ENCODE measurements around the gene ATF7.

ATF7 gene

DNA sequence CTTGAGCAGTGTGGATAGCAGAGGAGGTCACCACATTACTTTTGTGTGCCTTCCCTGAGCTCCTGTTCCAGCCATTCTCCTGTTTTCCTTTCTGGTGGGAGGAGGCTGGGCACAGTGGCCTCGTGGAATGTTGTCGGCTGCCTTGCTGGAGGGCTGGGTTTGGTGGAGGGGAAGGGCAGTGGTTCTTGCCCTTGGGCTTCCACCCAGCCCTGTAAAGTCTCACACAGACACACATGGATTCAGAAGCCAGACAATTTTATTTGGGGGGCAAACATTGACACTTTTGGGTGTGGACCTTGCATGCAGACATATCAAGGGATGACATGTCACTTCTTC is 119.8 kb downstream of the ATF7 start:
- peaks cover 42% of the 10 kb centered on the region for H3K36me3 ChIP-seq (ENCODE audit: insufficient read depth, low read length)
- TF ChIP-seq FOXP2 (optimal IDR thresholded peaks at IDR 0.05; ENCODE audit: control extremely low read depth, extremely low read length, insufficient read depth), result no peak
- TF ChIP-seq EZH2 (IDR thresholded peaks at IDR 0.05), result no peak
- 0 out of 2 replicates have a peak, but pooled peaks have one; percentile 7 for TF ChIP-seq POLR2AphosphoS5 (IDR thresholded peaks at IDR 0.05; ENCODE audit: borderline replicate concordance, low read depth, low read length)

GRCh38 chr12:53505555-53506449 is 120.4 kb downstream of the ATF7 start:
- Histone ChIP-seq H3K36me3 (ENCODE audit: insufficient read depth, low read length) (peaks cover 42% of the 10 kb centered on the region), H3K4me3 (no peak overlapping the region), H3K9me3 (ENCODE audit: low read depth, low read length) (no peaks in the 10 kb centered on the region), H3K27ac (peak overlapping the region; percentile 46; the same call in 1 of the 2 replicates), H3K9ac (ENCODE audit: insufficient read length) (no peak overlapping the region)
- TF ChIP-seq FOXP2 (optimal IDR thresholded peaks at IDR 0.05; ENCODE audit: control extremely low read depth, extremely low read length, insufficient read depth), result no peak
- no peak for TF ChIP-seq POLR2AphosphoS5 (IDR thresholded peaks at IDR 0.05; ENCODE audit: borderline replicate concordance, low read depth, low read length)
- no peak for DNase-seq (ENCODE audit: low read depth, low spot score)

More for the DNA sequence above, 119.8 kb downstream of the ATF7 start:
- H3K9me3 ChIP-seq (ENCODE audit: low read depth, low read length), result no peaks in the 10 kb centered on the region
- no peak overlapping the region for H3K4me3 ChIP-seq
- H3K27ac ChIP-seq, result 0 out of 2 replicates have a peak overlapping the region, but pooled peaks have one; percentile 46
- no peak overlapping the region for H3K9ac ChIP-seq (ENCODE audit: insufficient read length)
- DNase-seq (ENCODE audit: low read depth, low spot score), result no peak

DNA sequence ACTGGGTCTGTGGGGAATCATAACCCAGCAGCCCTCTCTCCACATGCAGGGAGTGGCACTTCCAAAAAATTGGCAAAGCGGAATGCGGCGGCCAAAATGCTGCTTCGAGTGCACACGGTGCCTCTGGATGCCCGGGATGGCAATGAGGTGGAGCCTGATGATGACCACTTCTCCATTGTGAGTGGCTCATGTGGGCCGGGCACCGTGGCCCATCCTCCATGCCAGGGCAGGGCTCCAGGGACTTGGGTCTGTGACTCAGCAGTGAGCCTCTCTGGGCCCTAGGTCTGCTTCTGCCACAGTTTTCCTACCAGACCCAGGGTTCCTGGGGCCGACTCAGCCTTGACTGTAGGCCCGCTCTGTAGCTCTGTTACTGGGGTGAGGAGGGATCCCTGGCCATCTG is 121.1 kb downstream of the ATF7 start:
- H3K36me3 ChIP-seq (ENCODE audit: insufficient read depth, low read length), result peaks cover 42% of the 10 kb centered on the region
- H3K4me3 ChIP-seq, result no peak overlapping the region
- peak overlapping the region; percentile 35; the same call in 1 of the 2 replicates for H3K27ac ChIP-seq
- TF ChIP-seq POLR2AphosphoS5 (IDR thresholded peaks at IDR 0.05; ENCODE audit: borderline replicate concordance, low read depth, low read length) (0 out of 2 replicates have a peak, but pooled peaks have one; percentile 16), EZH2 (IDR thresholded peaks at IDR 0.05) (no peak)
- no peak overlapping the region for H3K9ac ChIP-seq (ENCODE audit: insufficient read length)
- no peak for DNase-seq (ENCODE audit: low read depth, low spot score)
- no peaks in the 10 kb centered on the region for H3K9me3 ChIP-seq (ENCODE audit: low read depth, low read length)

DNA sequence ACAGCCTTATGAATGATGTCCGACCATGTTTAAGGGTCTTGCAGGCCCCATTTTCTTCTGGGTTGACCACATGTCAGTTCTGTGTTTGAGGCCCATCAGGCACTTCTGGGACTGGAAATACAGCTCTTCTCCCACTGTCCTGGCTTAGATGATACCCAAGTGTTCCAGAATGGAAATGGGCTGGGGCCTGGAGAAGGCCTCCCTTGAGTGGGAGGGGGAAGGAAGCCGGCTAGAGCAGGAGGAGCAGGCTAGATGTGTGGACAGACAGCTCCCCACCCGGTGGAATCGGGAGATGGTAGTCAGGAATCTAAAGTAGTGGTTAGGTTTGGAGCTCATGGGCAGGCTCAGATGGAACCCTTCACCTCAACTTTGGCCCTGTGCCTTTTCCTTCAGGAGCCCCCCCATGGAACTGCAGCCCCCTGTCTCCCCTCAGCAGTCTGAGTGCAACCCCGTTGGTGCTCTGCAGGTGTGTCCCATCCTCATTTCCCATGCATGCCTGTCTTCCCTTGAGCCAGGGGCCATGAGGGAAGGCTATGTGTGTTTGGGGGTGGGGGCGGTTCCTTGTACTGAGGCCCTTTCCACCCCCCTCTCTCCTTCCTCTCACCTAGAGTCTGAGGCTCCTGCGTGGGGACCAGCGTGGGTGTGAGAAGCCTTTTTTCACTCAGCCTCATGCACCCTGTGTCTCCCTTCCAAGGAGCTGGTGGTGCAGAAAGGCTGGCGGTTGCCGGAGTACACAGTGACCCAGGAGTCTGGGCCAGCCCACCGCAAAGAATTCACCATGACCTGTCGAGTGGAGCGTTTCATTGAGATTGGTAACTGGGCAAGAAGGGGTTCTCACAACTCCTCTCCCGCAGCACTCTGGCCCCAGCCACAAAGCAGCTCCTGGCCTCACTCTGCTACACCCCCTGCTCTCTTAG is 121.9 kb downstream of the ATF7 start:
- H3K4me3 ChIP-seq, result no peak overlapping the region
- TF ChIP-seq FOXP2 (optimal IDR thresholded peaks at IDR 0.05; ENCODE audit: control extremely low read depth, extremely low read length, insufficient read depth), result no peak
- no peak for TF ChIP-seq EZH2 (IDR thresholded peaks at IDR 0.05)
- TF ChIP-seq POLR2AphosphoS5 (IDR thresholded peaks at IDR 0.05; ENCODE audit: borderline replicate concordance, low read depth, low read length), result no peak
- H3K27ac ChIP-seq, result peak overlapping the region; percentile 99; the same call in 1 of the 2 replicates
- no peak for DNase-seq (ENCODE audit: low read depth, low spot score)
- peaks cover 42% of the 10 kb centered on the region for H3K36me3 ChIP-seq (ENCODE audit: insufficient read depth, low read length)
- no peak overlapping the region for H3K9ac ChIP-seq (ENCODE audit: insufficient read length)
- H3K9me3 ChIP-seq (ENCODE audit: low read depth, low read length), result no peaks in the 10 kb centered on the region

GRCh38 chr12:53502983-53503728 is 123.0 kb downstream of the ATF7 start:
- DNase-seq (ENCODE audit: low read depth, low spot score), result no peak
- Histone ChIP-seq H3K27ac (peak overlapping the region; percentile 99), H3K36me3 (ENCODE audit: insufficient read depth, low read length) (peaks cover 42% of the 10 kb centered on the region), H3K4me3 (peak overlapping the region; percentile 99), H3K9me3 (ENCODE audit: low read depth, low read length) (no peaks in the 10 kb centered on the region), H3K9ac (ENCODE audit: insufficient read length) (peak overlapping the region; percentile 99)
- TF ChIP-seq FOXP2 (optimal IDR thresholded peaks at IDR 0.05; ENCODE audit: control extremely low read depth, extremely low read length, insufficient read depth), result no peak
- TF ChIP-seq EZH2 (IDR thresholded peaks at IDR 0.05), result no peak
- TF ChIP-seq POLR2AphosphoS5 (IDR thresholded peaks at IDR 0.05; ENCODE audit: borderline replicate concordance, low read depth, low read length), result no peak

GRCh38 chr12:53502331-53502730 is 123.9 kb downstream of the ATF7 start:
- Histone ChIP-seq H3K9me3 (ENCODE audit: low read depth, low read length) (no peaks in the 10 kb centered on the region), H3K36me3 (ENCODE audit: insufficient read depth, low read length) (peaks cover 42% of the 10 kb centered on the region), H3K4me3 (peak overlapping the region; percentile 99), H3K9ac (ENCODE audit: insufficient read length) (peak overlapping the region; percentile 99), H3K27ac (peak overlapping the region; percentile 99)
- no peak for TF ChIP-seq FOXP2 (optimal IDR thresholded peaks at IDR 0.05; ENCODE audit: control extremely low read depth, extremely low read length, insufficient read depth)
- TF ChIP-seq POLR2AphosphoS5 (IDR thresholded peaks at IDR 0.05; ENCODE audit: borderline replicate concordance, low read depth, low read length), result no peak
- TF ChIP-seq EZH2 (IDR thresholded peaks at IDR 0.05), result no peak
- DNase-seq (ENCODE audit: low read depth, low spot score), result no peak

DNA sequence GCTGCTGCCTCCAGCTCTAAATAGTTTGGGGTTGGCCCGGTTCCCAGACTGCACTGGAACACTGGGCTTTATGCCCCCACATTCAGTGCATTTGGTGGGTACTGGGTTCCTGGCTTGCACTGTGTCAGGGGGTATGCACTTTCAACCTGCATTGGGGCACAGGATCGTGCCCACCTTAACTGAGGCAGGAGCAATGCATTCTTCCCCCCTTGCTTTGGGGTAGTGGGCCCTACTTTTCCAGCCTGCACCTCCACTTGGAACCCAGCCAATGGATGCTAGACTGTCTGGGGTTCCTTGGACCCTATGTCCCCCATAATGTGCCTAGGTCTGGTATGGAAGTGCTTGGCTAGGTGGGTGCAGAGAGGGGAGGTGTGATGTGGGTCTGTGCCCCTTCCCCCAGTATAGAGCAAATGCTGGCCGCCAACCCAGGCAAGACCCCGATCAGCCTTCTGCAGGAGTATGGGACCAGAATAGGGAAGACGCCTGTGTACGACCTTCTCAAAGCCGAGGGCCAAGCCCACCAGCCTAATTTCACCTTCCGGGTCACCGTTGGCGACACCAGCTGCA is 124.5 kb downstream of the ATF7 start:
- H3K27ac ChIP-seq, result peak overlapping the region; percentile 99

More for the DNA sequence above, 124.5 kb downstream of the ATF7 start:
- TF ChIP-seq POLR2AphosphoS5 (IDR thresholded peaks at IDR 0.05; ENCODE audit: borderline replicate concordance, low read depth, low read length) (peak; percentile 38), FOXP2 (optimal IDR thresholded peaks at IDR 0.05; ENCODE audit: control extremely low read depth, extremely low read length, insufficient read depth) (no peak)
- Histone ChIP-seq H3K4me3 (peak overlapping the region; percentile 99), H3K36me3 (ENCODE audit: insufficient read depth, low read length) (peaks cover 39% of the 10 kb centered on the region), H3K9ac (ENCODE audit: insufficient read length) (peak overlapping the region; percentile 99), H3K9me3 (ENCODE audit: low read depth, low read length) (no peaks in the 10 kb centered on the region)
- DNase-seq (ENCODE audit: low read depth, low spot score), result no peak
